Thyroid gland (tissue), 4 donors: ENCODE data around the gene SUGCT.

ENCODE experiments used
- CTCF ChIP-seq, 6 experiments: fragments of 200-600 bp in 3 of 6; fragments of 450-650 bp in 3 of 6; sonication (generic) in 3 of 6; IDR thresholded peaks; one replicate each; pipeline ENCODE4 v1.5.1; 2016 to 2019; ENCODE audit warnings: antibody characterized with exemption in 6 of 6, mild to moderate bottlenecking in 2 of 6, inconsistent platforms in 1 of 6, moderate library complexity in 1 of 6
- POLR2A ChIP-seq, 2 donors: fragments of 450-650 bp; IDR thresholded peaks; one replicate each; pipeline ENCODE4 v1.6.1; 2017; ENCODE audit warnings: antibody characterized with exemption in 2 of 2, mild to moderate bottlenecking in 2 of 2, moderate library complexity in 1 of 2

DNA sequence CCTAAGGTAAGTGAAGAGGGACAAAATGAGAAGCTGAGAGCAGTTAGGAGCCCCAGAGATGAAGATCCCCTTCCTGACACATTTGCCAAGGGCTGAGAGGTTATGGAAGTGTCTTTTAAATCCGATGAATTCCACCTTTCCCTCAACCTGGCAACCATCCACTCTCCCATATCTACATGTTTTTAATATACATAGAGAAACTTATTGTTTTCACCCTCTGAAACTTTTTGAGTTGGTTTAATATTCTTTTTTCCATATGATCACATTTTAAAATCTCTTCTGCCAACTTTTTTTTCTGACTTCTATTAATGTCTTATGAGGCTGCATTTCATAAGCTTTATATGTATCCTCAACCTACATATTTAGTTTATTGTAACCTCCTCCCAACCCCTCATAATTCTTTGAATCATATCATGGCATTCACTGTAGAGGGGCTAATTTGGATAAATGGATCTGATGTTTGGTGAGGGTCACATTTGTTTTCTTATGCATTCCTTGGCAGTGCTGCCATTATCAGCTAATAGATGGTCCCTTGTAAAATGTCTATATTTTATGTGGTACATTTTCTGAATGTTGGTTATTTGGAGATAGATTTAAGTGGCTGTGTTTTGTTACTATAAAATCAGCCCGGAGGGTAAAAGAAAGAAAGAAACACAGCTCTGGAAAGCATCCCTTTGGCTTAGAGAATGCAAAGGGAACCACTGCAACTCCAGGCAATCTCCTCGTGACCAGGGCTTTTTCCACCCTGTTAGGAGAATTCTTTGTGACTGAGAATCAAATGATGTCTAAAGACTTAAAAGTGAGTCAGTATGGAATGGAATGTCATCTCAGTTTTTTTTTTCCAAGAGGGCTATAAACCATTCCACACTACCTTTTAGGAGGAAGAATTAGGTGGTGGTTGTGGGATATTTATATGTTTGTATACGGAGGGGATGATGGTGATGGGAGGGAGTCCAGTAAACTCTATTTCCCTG, 334.4 kb downstream of the SUGCT start:
- TF ChIP-seq CTCF (IDR thresholded peaks at IDR 0.05), result no peak
- TF ChIP-seq POLR2A (IDR thresholded peaks at IDR 0.05), result no peak
